Measurements from ENCODE around the gene LAYN. TPM values are rescaled to one million over a fixed set of nuclear protein-coding genes. Genes with fewer than 3 reads are reported as not detected.

Gene LAYN
- total and polyA plus RNA-seq, 9 of the 15 experiments (the other 6 are each of a cell fraction or from before 2014, with no cell fraction given), result not detected

DNA sequence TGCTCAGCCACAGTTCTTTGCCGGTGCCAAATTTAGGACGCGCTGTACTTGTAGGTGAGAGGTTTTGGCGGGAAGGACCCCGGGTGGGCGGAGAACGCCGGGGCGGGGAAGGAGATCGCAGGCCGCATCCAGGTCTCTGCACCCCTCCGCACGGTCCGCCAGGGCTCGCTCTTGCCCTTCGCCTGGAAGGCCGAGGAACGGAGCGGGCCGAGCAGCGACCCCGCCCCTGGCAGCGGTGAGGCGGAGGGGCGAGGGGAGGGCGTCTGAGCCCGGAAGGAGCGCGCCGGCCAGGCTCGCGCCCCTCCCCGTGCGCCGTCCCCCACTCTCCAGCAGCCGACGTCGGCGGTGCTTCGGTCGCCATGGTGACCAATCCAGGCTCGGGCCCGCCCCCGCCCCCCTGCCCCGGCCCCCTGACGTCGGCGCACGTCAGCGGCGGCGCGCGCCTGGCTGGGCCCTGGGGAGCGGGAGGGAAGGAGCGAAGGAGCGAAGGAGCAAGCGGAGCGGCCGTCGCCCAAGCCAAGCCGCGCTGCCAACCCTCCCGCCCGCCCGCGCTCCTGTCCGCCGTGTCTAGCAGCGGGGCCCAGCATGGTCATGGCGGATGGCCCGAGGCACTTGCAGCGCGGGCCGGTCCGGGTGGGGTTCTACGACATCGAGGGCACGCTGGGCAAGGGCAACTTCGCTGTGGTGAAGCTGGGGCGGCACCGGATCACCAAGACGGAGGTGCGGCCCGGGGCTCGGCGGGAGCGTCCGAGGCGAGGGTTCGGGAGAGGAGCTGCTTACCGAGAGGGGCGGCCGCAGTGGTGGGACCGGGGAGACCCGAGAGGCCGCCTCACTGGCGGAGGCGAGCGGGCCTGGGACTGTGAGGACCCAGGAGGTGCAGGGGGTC lies 61.7 kb downstream of the LAYN start, which contains the start of gene SIK2 (continued):
- TF ChIP-seq, protein P1, sequence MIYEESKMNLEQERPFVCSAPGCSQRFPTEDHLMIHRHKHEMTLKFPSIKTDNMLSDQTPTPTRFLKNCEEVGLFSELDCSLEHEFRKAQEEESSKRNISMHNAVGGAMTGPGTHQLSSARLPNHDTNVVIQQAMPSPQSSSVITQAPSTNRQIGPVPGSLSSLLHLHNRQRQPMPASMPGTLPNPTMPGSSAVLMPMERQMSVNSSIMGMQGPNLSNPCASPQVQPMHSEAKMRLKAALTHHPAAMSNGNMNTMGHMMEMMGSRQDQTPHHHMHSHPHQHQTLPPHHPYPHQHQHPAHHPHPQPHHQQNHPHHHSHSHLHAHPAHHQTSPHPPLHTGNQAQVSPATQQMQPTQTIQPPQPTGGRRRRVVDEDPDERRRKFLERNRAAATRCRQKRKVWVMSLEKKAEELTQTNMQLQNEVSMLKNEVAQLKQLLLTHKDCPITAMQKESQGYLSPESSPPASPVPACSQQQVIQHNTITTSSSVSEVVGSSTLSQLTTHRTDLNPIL (CRISPR knock-in tag; IDR thresholded peaks at IDR 0.05), result no peak
- TF ChIP-seq, protein P2, sequence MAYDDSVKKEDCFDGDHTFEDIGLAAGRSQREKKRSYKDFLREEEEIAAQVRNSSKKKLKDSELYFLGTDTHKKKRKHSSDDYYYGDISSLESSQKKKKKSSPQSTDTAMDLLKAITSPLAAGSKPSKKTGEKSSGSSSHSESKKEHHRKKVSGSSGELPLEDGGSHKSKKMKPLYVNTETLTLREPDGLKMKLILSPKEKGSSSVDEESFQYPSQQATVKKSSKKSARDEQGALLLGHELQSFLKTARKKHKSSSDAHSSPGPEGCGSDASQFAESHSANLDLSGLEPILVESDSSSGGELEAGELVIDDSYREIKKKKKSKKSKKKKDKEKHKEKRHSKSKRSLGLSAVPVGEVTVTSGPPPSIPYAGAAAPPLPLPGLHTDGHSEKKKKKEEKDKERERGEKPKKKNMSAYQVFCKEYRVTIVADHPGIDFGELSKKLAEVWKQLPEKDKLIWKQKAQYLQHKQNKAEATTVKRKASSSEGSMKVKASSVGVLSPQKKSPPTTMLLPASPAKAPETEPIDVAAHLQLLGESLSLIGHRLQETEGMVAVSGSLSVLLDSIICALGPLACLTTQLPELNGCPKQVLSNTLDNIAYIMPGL (CRISPR knock-in tag; IDR thresholded peaks at IDR 0.05), result peak; percentile 30; the same call in 1 of the 2 replicates
- TF ChIP-seq THRAP3 (IDR thresholded peaks at IDR 0.05; ENCODE audit: borderline replicate concordance) (no peak), CBX3 (IDR thresholded peaks at IDR 0.05; ENCODE audit: borderline replicate concordance in 1 of 2, low read length in 2 of 2) (peak in 1 of 2 experiments; percentile 59; a peak in 1 of 3 replicates), FOXK1 (CRISPR knock-in tag; IDR thresholded peaks at IDR 0.05; ENCODE audit: borderline replicate concordance) (no peak), ZNF586 (CRISPR knock-in tag; conservative IDR thresholded peaks at IDR 0.05) (no peak), NFE2 (IDR thresholded peaks at IDR 0.05; ENCODE audit: low read depth) (no peak), NR2C2 (CRISPR knock-in tag; IDR thresholded peaks at IDR 0.05) (peak; percentile 53; the same call in 1 of the 2 replicates), NR2C2 (tag; IDR thresholded peaks at IDR 0.05) (0 out of 2 replicates have a peak, but pooled peaks have one; percentile 9), SMARCB1 (IDR thresholded peaks at IDR 0.05; ENCODE audit: insufficient read length, low read depth) (no peak), ELF2 (CRISPR knock-in tag; IDR thresholded peaks at IDR 0.05) (0 out of 2 replicates have a peak, but pooled peaks have one; percentile 27), FIP1L1 (IDR thresholded peaks at IDR 0.05; ENCODE audit: low read depth, low read length, poor library complexity, severe bottlenecking) (peak; percentile 23), L3MBTL2 (IDR thresholded peaks at IDR 0.05) (peak; percentile 87), MAZ (CRISPR knock-in tag; conservative IDR thresholded peaks at IDR 0.05 in 1 of 2, IDR thresholded peaks at IDR 0.05 in 1 of 2) (peak; percentile 99 to 100), ZNF696 (CRISPR knock-in tag; conservative IDR thresholded peaks at IDR 0.05) (no peak), KDM1A (IDR thresholded peaks at IDR 0.05) (no peak), SPI1 (IDR thresholded peaks at IDR 0.05; ENCODE audit: borderline replicate concordance, low read depth, low read length) (no peak)
- TF ChIP-seq, protein P3, sequence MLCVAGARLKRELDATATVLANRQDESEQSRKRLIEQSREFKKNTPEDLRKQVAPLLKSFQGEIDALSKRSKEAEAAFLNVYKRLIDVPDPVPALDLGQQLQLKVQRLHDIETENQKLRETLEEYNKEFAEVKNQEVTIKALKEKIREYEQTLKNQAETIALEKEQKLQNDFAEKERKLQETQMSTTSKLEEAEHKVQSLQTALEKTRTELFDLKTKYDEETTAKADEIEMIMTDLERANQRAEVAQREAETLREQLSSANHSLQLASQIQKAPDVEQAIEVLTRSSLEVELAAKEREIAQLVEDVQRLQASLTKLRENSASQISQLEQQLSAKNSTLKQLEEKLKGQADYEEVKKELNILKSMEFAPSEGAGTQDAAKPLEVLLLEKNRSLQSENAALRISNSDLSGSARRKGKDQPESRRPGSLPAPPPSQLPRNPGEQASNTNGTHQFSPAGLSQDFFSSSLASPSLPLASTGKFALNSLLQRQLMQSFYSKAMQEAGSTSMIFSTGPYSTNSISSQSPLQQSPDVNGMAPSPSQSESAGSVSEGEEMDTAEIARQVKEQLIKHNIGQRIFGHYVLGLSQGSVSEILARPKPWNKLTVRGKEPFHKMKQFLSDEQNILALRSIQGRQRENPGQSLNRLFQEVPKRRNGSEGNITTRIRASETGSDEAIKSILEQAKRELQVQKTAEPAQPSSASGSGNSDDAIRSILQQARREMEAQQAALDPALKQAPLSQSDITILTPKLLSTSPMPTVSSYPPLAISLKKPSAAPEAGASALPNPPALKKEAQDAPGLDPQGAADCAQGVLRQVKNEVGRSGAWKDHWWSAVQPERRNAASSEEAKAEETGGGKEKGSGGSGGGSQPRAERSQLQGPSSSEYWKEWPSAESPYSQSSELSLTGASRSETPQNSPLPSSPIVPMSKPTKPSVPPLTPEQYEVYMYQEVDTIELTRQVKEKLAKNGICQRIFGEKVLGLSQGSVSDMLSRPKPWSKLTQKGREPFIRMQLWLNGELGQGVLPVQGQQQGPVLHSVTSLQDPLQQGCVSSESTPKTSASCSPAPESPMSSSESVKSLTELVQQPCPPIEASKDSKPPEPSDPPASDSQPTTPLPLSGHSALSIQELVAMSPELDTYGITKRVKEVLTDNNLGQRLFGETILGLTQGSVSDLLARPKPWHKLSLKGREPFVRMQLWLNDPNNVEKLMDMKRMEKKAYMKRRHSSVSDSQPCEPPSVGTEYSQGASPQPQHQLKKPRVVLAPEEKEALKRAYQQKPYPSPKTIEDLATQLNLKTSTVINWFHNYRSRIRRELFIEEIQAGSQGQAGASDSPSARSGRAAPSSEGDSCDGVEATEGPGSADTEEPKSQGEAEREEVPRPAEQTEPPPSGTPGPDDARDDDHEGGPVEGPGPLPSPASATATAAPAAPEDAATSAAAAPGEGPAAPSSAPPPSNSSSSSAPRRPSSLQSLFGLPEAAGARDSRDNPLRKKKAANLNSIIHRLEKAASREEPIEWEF (CRISPR knock-in tag; IDR thresholded peaks at IDR 0.05), result no peak

Measured in K562 (cell line).